Measurements from ENCODE around the gene QSOX2.

QSOX2 gene

DNA sequence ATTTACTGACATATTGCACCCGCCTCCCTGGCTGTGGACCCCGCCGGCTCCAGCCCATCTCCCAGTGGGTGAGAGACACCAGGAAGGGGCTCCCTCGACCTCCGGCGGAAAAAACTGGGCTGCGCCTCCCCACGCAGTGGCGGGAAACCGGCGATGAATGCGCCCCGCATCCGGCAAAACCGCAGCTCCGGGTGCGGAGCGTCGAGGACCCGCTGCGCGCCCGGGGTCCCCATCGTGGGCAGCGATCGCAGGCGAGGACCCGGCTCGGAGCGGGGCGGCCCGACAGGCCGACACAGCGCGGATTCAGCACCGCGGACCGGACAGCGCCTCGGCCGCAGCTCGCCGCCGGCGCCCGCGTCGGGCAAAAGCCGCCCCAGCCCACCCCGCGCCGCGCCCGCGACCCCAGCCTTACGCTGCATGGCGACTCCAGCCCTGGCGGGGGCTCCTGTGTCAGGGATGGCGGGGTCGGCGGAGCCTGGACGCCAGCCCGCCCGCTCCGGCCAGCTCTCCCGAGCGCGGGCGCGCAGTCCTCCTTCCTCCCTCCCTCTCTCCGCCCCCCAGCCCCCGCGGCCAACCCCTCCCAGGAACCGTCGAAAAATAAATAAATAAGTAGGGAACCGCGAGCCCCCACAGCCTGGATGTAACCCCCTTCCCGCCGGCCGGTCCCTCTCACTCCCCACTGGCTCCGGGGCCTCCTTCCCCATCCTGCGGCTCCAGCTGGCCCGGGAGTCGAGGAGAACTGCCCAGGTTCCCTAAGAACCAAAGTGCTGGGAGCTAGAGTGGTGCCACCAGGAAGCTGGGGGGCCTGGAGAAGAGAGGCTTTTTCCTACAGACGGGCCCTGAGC, 43.8 kb downstream of the QSOX2 start:
- FAIRE-seq = no peak

DNA sequence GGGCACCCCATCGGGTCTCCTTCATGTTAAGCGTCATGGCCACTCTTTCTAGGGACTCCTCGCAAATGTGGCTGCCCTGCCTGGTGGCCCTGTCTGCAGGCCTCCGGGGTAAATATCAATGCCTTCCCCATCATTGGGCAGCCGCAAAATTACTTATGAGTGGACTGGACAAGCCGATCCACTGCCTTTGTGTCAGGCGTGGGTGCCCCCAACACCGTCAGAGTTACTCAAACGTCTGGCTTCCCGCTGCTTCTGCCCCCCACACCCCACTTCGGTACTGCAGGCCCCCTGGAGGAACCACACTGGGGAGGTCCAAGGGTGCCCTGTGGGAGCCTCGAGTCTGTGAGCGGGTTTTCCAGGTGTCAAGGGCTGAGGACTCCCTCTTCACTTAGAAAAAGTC, 44.4 kb downstream of the QSOX2 start:
- FAIRE-seq = no peak

DNA sequence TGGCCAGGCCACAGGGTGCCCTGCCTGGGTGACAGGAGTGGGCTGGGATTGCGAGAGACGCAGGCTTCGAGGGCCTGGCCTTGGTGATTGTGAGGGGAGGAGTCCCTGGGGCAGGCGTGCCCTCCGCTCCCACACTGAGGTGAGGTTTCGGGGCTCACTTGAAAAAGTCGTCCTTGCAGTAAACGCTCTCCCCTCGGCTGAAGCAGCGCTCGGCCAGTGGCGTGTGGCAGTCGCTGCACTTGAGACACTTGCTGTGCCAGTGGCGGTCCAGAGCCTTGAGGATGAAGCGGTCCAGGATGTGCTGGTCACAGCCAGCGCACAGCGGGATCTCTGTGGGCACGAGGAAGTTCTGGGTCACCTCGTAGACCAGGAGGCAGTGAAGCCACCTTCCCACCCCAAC, 45.2 kb downstream of the QSOX2 start:
- FAIRE-seq = no peak

- FAIRE-seq = no peak
These were observed 46.0 kb downstream of the QSOX2 start for GRCh38 chr9:136199391-136200288.

DNA sequence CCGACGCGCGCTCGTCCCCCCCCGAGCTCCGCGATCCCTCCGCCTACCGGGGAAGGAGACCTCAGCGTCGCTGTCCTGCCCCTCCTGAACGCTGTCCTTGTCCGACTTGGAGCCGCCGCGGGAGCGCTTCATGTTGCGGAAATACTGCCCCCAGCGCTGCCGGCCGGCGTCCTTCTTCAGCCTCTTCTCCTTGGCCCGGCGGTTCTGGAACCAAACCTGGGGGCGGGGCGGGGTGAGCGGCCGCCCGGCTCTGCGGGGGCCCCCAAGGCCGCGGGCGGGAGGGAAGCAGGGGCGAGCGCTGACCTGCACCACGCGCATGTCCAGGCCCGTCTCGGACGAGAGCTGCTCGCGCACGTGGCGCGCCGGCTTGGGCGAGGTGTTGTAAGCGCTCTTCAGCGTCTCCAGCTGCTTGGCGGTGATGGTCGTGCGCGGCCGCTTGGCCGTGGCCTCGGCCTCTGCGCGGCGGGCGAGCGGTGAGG, 47.0 kb downstream of the QSOX2 start:
- FAIRE-seq = no peak

DNA sequence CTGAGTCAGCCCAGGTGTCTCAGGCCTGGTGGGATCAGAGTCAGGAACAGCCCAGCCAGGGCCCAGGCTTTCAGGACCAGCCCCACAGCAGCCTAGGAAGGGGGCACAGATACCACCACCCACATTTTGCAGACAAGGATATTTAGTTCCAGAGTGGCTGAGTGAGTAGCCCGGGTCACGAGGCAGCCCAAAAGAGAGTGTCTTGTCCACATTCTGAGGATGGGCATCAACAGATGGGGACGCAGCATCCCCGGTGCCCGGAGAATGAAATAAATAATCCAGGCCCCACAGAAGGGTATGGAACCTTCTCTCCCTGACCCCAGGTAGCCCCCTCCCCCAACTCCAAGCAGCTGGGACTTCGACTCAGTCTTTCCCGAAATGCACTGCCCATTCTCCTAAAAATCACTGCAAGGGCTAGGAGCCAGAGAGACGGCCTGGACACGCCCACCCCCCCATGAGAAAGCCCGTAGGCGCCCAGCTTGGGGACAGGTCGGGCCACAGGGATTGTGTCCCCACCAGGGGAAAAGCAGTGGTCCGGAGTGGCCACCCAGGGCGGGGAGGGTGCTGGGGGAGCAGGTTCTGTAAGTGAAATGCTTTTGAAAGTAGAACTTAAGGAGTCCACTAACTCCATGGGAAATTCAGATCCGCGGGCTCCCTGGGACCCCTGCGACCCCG, 47.5 kb downstream of the QSOX2 start:
- no peak for FAIRE-seq

- no peak for FAIRE-seq
These were observed 48.3 kb downstream of the QSOX2 start for GRCh38 chr9:136197084-136197875.

- FAIRE-seq = no peak
These were observed 49.1 kb downstream of the QSOX2 start for GRCh38 chr9:136196404-136197083.

DNA sequence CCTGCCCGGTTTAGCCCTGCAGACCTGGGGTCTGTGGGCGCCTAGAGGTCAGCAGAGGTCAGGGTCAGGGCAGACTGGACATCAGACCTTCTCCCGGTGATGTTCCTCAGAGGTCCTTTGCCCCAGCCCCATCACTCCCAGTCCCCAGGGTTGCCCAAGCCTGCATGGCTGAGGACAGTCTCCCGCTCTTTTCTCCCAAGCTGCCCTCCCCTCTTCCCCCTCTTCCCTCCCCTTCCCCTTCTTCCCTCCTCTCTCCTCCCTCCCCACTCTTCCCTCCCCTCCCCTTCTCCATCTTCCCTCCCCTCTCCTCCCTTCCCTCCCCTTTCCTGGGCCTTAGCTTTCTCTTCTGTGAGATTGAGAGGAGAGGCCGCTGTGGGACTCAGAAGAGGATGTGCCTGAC, 51.1 kb downstream of the QSOX2 start:
- no peak for FAIRE-seq

DNA sequence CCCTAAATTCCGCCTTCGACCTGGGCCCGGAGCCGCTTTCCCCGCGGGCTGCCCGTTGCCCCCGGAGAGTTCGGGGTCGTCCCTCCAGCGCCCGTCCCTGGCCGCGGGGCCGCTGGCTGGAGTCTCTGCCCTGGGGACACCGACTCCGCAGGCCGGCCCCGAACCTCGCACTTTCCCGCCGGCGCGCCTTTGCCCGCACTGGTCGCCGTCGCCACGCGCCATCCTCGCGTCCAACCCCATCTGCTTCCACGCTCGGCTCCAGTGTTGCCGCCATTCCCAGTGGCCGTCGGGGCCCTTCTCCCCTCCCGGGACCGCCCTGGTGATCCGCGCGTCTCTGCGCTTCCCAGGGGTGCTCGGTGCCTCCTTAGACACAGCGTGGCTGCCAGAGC, 51.7 kb downstream of the QSOX2 start:
- FAIRE-seq = no peak

GRCh38 chr9:136193127-136193890, 52.3 kb downstream of the QSOX2 start:
- no peak for FAIRE-seq

DNA sequence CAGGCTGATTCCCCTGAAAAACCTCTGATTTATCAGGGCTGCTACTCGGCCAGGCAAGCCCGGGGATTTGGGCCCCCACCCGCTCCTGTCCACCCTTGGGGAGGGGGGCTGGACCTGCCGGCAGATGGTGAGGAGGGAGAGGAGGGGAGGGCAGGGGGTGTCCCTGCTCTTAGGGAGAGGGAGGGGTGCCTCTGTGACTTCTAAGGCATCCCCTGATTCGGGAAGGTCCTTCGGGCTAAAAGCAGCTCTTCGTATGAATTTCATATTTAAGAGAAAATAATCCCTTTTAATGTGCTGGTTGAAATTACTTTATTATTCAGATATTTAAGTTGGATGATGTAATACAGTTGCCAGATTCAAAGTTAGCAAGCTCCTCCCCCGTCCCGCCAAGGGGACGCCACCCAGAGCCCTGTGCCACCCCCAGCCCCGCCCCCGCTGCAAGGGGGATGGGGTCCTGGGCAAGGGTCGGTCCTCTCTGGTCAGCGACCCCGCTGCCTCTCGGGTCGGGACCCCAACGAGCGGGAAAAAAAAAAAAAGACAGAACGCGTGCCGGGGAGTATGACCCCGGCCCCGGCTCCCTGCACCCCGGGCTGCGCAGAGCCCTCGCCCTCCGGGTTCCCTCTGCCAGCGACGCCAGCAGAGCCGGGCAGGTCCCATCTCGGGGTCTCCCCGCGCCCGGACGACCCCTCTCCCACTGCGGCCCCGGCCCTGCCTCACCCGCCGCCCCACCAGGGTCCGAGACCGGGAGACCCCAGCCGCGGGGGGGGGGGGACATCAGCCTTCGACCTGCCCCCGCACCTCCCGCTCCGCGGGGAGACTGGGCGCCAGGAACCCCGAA, 53.1 kb downstream of the QSOX2 start:
- FAIRE-seq = no peak

GRCh38 chr9:136191960-136192286, 53.7 kb downstream of the QSOX2 start:
- no peak for FAIRE-seq

DNA sequence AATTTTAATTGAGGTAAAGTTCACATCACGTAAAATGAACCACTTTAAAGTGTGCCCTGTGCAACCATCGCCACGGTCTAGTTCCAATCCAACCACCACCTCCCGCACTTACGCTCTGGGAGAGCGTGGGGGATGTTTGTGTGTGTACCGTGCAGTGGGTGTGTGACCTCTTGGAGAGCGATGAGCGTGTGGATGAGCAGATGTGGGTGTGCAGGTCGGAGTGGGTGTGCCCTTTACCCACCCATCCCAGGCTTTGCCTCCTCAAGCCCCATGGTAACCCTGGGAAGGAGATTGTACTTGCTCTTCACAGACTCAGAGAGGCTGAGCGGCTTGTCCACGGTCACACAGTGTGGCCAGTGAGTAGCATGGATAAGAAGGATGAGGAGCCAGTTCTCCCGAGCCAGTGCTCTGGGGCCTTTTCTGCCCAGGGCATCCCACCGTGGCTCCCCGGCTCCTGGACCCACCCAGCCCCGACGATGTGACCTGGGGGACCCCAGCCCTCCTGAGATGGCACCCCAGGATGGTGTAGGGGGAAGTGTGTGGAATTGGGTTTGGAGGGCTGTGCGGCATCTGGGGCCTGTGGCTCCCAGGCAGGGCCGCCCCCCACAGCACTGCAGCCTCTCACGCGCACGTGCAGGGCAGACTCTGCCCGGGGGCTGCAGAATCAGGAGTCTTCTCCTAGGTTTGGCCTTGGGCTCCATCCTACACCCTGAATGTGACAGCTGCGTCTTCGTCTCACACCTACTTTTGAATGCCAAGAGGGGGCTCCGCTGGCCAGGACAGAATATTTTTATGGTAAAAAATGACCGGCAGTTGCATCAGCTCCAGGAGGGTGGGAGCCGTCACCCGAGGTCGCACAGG, 54.3 kb downstream of the QSOX2 start:
- no peak for FAIRE-seq

DNA sequence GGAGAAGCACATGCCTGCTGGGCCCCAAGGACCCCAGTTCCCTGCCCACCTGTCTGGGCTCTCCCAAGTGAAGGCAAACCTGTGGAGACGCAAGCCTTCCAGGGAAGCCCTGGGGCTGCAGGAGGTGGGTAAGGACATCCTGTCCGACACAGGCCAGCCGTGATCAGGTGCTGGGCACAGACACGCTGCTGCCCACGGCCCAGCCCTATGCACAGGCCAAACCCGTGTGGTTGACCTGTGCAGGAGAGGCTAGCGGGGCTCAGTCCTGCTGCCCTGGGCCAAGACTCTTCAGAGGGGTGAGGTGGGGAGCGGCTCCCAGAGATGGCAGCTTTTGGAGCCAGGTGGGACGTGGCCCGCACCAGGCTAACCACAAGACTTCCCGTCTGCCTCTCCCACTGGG, 55.0 kb downstream of the QSOX2 start:
- no peak for FAIRE-seq

DNA sequence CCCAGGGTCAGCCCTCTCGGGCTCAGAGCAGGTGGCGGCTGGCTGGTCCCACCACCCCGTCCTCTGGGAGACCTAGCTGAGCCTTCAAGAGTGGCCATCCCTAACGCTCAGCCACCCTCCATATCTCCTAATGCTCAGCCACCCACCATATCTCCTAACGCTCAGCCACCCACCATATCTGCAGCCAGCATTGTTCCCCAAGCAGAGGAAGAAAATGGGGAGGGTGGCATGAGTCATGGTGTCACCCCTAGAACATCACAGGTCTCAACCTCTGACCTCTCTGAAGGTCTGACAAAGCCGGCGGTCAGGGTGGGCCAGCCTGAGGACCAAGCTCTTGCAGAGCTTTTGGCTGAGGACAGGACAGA, 55.4 kb downstream of the QSOX2 start:
- no peak for FAIRE-seq

DNA sequence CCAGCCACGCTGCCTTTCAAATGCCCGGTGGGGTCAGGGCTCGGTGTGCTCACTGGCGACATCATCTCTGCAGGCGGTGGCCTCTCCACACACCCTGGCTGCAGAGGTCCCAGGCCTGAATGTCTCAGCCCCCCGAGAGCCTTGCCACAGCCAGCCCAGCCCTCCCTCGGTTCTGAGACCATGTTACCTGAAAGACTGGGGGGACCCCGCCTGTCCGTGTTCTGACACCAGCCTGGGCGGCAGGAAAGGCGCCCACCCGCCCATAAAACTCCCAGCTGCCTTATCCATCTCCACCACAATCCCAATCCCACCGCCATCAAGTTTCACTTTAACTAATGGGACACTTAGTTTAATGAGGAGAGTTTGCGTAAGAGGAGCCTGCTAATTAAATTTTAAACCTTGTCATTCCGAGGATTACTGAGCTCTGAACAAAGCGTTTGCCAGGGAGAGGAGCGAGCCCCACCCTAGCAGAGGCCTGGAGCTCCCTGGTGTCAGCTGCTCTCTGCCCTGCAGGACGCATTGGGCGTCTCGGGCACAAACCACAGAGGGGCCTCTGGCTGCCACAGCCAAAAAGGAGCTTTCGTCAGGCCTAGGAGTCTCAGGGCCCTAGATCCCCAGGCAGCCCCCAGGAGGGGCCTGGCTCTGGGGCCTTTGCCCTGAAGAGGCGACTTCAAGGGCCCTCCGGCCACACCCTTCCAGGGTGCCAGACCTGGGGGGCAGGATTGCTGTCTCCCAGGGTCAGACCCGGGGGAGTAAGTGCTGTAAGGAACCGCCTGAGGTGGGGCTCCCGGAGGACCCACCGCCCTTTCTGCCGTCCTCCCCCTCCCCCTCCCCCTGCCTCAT, 56.0 kb downstream of the QSOX2 start:
- no peak for FAIRE-seq
